Effector CD8-positive, alpha-beta T cell (primary cell): ENCODE data around the gene NSDHL.

Source experiments
- DNase-seq: peaks from one replicate; lab custom pipeline; 2025; lab: John Stamatoyannopoulos, UW

Gene NSDHL

GRCh38 chrX:152913910-152914309 lies 83.0 kb downstream of the NSDHL start:
- no peak for DNase-seq

GRCh38 chrX:152915541-152916241 lies 84.8 kb downstream of the NSDHL start:
- DNase-seq: no peak

- DNase-seq: no peak
Observed at GRCh38 chrX:152917656-152918579, 87.1 kb downstream of the NSDHL start.

GRCh38 chrX:152918707-152919106 lies 87.8 kb downstream of the NSDHL start:
- no peak for DNase-seq
